HepG2 (cell line): Measurements from ENCODE around the gene SEMA4A. TPM values are rescaled to one million over a fixed set of nuclear protein-coding genes. Genes with fewer than 3 reads are reported as not detected.

ENCODE experiments used
- ATAC-seq: fragments of 200-7000 bp; cut with Tn5 transposase; 3 replicates; pipeline ENCODE4 v1.9.1; 2020; ENCODE audit warnings: mild to moderate bottlenecking, moderate library complexity
- BruUV-seq: library from RNA; stranded (reverse); fragments of 400-500 nt; replicated peaks from 2 replicates; lab custom pipeline; 2021; lab: Mats Ljungman, UMichigan
- CTCF ChIA-PET: fragments of 300-600 bp; formaldehyde crosslinking; extraction: SDS; loops from one replicate; lab custom pipeline; 2021; ENCODE audit warnings: low total read pairs, inconsistent platforms, low intra/inter-chr PET ratio; lab: Yijun Ruan, JAX
- POLR2A ChIA-PET: fragments of 350-600 bp; sonication (Branson Sonifier 250); formaldehyde crosslinking; loops from one replicate; lab custom pipeline; 2020; ENCODE audit warnings: antibody characterized with exemption, inconsistent platforms; lab: Yijun Ruan, JAX
- DNase-seq: peaks from one replicate; pipeline ENCODE4 v3.0.0-alpha.2; 2015; ENCODE audit warnings: low spot score
- FAIRE-seq: peaks from 3 replicates; lab custom pipeline; 2011; peaks lifted over from hg19 to GRCh38; lab: Jason Lieb, UNC
- H2AFZ ChIP-seq: one replicate; pipeline ENCODE4 v1.6.1; 2011; ENCODE audit warnings: low read length, inconsistent platforms
- H3K27ac ChIP-seq: fragments of 300-600 bp; 3 replicates; pipeline ENCODE4 v1.8.0; 2011; ENCODE audit warnings: mixed run types, mild to moderate bottlenecking, mixed read lengths, low read length, inconsistent platforms; ENCODE audit not compliant: insufficient read depth; ENCODE audit errors: extremely low read length
- H3K27me3 ChIP-seq, 2 experiments: fragments of 200-600 bp in 1 of 2; 2 replicates in 1 of 2; 3 replicates in 1 of 2; pipeline versions ENCODE4 v1.6.0 to v1.8.0; 2011; ENCODE audit warnings: low read length in 2 of 2, mild to moderate bottlenecking in 2 of 2, moderate library complexity in 2 of 2, inconsistent platforms in 1 of 2; ENCODE audit not compliant: insufficient read depth in 2 of 2, control insufficient read depth in 1 of 2
- H3K36me3 ChIP-seq, 2 experiments: fragments of 200-600 bp in 1 of 2; replicated peaks in 1 of 2; 2 replicates in 1 of 2; 3 replicates in 1 of 2; pipeline versions ENCODE4 v1.5.1 to v1.8.0; 2011; ENCODE audit warnings: low read length in 2 of 2, inconsistent platforms in 1 of 2; ENCODE audit not compliant: insufficient read depth in 2 of 2, control insufficient read depth in 1 of 2
- H3K4me1 ChIP-seq: 2 replicates; pipeline ENCODE4 v1.5.1; 2012; ENCODE audit warnings: low read length, inconsistent platforms; ENCODE audit not compliant: insufficient read depth
- H3K4me2 ChIP-seq: 2 replicates; pipeline ENCODE4 v1.6.0; 2011; ENCODE audit warnings: low read depth, low read length, inconsistent platforms
- H3K4me3 ChIP-seq, 3 experiments: fragments of 200-600 bp in 1 of 3; sonication (generic), shearing (Covaris generic) in 1 of 3; replicated peaks in 1 of 3; 2 replicates each; pipeline ENCODE4 v1.5.1; 2011 to 2016; ENCODE audit warnings: low read length in 3 of 3, inconsistent platforms in 2 of 3, low read depth in 2 of 3, mild to moderate bottlenecking in 2 of 3, control low read depth in 1 of 3, mixed read lengths in 1 of 3; ENCODE audit not compliant: insufficient read depth in 1 of 3
- H3K79me2 ChIP-seq: one replicate; pipeline ENCODE4 v1.6.1; 2011; ENCODE audit warnings: low read length, inconsistent platforms; ENCODE audit not compliant: insufficient read depth
- H3K9ac ChIP-seq: 2 replicates; pipeline ENCODE4 v1.6.0; 2011; ENCODE audit warnings: mild to moderate bottlenecking, low read depth, low read length, inconsistent platforms; ENCODE audit not compliant: insufficient read depth
- H3K9me3 ChIP-seq: 2 replicates; pipeline ENCODE4 v1.5.1; 2012; ENCODE audit warnings: mild to moderate bottlenecking, low read length
- H4K20me1 ChIP-seq: 2 replicates; pipeline ENCODE4 v1.6.0; 2011; ENCODE audit warnings: inconsistent platforms, mild to moderate bottlenecking, low read length, moderate library complexity; ENCODE audit not compliant: insufficient read depth
- BRCA1 ChIP-seq: sonication (generic); formaldehyde crosslinking; IDR thresholded peaks from 2 replicates; pipeline ENCODE4 v1.4.0; 2020; ENCODE audit warnings: missing genetic modification reagents
- ETV6 ChIP-seq: sonication (generic); formaldehyde crosslinking; conservative IDR thresholded peaks from 2 replicates; pipeline ENCODE4 v1.4.0; 2020; ENCODE audit warnings: missing genetic modification reagents
- IRF2 ChIP-seq: IDR thresholded peaks from 2 replicates; pipeline ENCODE4 v1.6.1; 2018; ENCODE audit warnings: missing genetic modification reagents, missing compliant biosample characterization
- KLF6 ChIP-seq: IDR thresholded peaks from 2 replicates; pipeline ENCODE4 v1.8.0; 2016; ENCODE audit warnings: missing biosample characterization, missing genetic modification reagents
- NBN ChIP-seq: fragments of 450-650 bp; conservative IDR thresholded peaks from 2 replicates; pipeline ENCODE4 v1.6.1; 2017
- RFXAP ChIP-seq: sonication (generic); formaldehyde crosslinking; IDR thresholded peaks from 2 replicates; pipeline ENCODE4 v1.4.0; 2020; ENCODE audit warnings: missing genetic modification reagents, borderline replicate concordance
- STAG1 ChIP-seq: sonication (generic); formaldehyde crosslinking; IDR thresholded peaks from 2 replicates; pipeline ENCODE4 v1.4.0; 2020; ENCODE audit warnings: missing genetic modification reagents
- THAP11 ChIP-seq: IDR thresholded peaks from 2 replicates; pipeline ENCODE4 v1.6.1; 2016; ENCODE audit warnings: missing biosample characterization, missing genetic modification reagents
- TP53 ChIP-seq: sonication (generic); formaldehyde crosslinking; conservative IDR thresholded peaks from 2 replicates; pipeline ENCODE4 v1.4.0; 2020; ENCODE audit warnings: missing genetic modification reagents
- ZBTB8A ChIP-seq: sonication (generic); formaldehyde crosslinking; IDR thresholded peaks from 2 replicates; pipeline ENCODE4 v1.4.0; 2020; ENCODE audit warnings: mild to moderate bottlenecking, low read depth, missing genetic modification reagents, borderline replicate concordance
- ZMYM3 ChIP-seq: sonication (generic); formaldehyde crosslinking; IDR thresholded peaks from 2 replicates; pipeline ENCODE4 v1.5.1; 2020; ENCODE audit warnings: mild to moderate bottlenecking, missing genetic modification reagents
- ZNF263 ChIP-seq: sonication (generic); formaldehyde crosslinking; IDR thresholded peaks from 2 replicates; pipeline ENCODE4 v1.4.0; 2020; ENCODE audit warnings: missing genetic modification reagents
- ZNF350 ChIP-seq: sonication (generic); formaldehyde crosslinking; IDR thresholded peaks from 2 replicates; pipeline ENCODE4 v1.4.0; 2020; ENCODE audit warnings: mild to moderate bottlenecking, low read depth, missing genetic modification reagents, borderline replicate concordance
- ZNF556 ChIP-seq: sonication (generic); formaldehyde crosslinking; IDR thresholded peaks from 2 replicates; pipeline ENCODE4 v1.4.0; 2020; ENCODE audit warnings: mild to moderate bottlenecking, missing genetic modification reagents, borderline replicate concordance
- ZNF709 ChIP-seq: sonication (generic); formaldehyde crosslinking; IDR thresholded peaks from 2 replicates; pipeline ENCODE4 v1.5.0; 2020; ENCODE audit warnings: mild to moderate bottlenecking, missing genetic modification reagents
- ZNF781 ChIP-seq: sonication (generic); formaldehyde crosslinking; IDR thresholded peaks from 2 replicates; pipeline ENCODE4 v1.5.1; 2020; ENCODE audit warnings: borderline replicate concordance, mild to moderate bottlenecking, missing genetic modification reagents; ENCODE audit errors: not compliant biosample characterization
- WGBS: methylation state at CpG from one replicate; pipeline ENCODE4 v1.1.6; 2017; ENCODE audit warnings: low lambda C conversion rate; 5-methylcytosine and 5-hydroxymethylcytosine counted together
- in situ Hi-C: cut with HindIII; loops from 2 replicates; pipeline ENCODE4 v1.10.0; 2017; ENCODE audit warnings: low pct_unique_long_range_greater_than_20kb; ENCODE audit not compliant: extremely low pct_ligation_motif_present
- intact Hi-C: fragments of 100-400 bp; cut with micrococcal nuclease; formaldehyde crosslinking; loops from one replicate; pipeline ENCODE4 v1.10.0; 2022; ENCODE audit not compliant: unreplicated experiment
- polyA plus RNA-seq, 8 experiments: library from polyadenylated mRNA; depleted of rRNA in 3 of 8; stranded (reverse) in 7 of 8; unstranded in 1 of 8; fragments of >200 nt; fragmentation: Illumina TruSeq in 4 of 8; extraction: Trizol in 4 of 8; gene quantifications; 2 replicates each; pipeline versions ENCODE4 v1.2.1 to v1.2.3, GENCODE V29; 2011 to 2016; ENCODE audit warnings: low read depth in 4 of 8, missing spikeins in 1 of 8, mixed read lengths in 1 of 8; ENCODE audit not compliant: insufficient read depth in 1 of 8
- total RNA-seq, 5 experiments: library from RNA; depleted of rRNA; stranded (reverse); fragments of >200 nt; fragmentation: Illumina TruSeq; extraction: Trizol; gene quantifications; 2 replicates each; pipeline ENCODE4 v1.2.3, GENCODE V29; 2016; ENCODE audit warnings: low read depth in 1 of 5
- TF ChIP-seq, protein P1 (sequence below): sonication (generic); formaldehyde crosslinking; IDR thresholded peaks from 2 replicates; pipeline ENCODE4 v1.5.0; 2020; ENCODE audit warnings: mild to moderate bottlenecking, missing genetic modification reagents, moderate library complexity
- TF ChIP-seq, protein P2 (sequence below): sonication (generic); formaldehyde crosslinking; IDR thresholded peaks from 2 replicates; pipeline ENCODE4 v1.4.0; 2020; ENCODE audit warnings: missing genetic modification reagents
- TF ChIP-seq, protein P3 (sequence below): sonication (generic); formaldehyde crosslinking; IDR thresholded peaks from 2 replicates; pipeline ENCODE4 v1.8.0; 2022; ENCODE audit warnings: missing genetic modification reagents, mild to moderate bottlenecking, borderline replicate concordance

SEMA4A gene
- total and polyA plus RNA-seq, 2 of the 13 experiments (the other 11 are each of a cell fraction or from before 2014, with no cell fraction given), result 0.09 to 0.20 TPM

DNA sequence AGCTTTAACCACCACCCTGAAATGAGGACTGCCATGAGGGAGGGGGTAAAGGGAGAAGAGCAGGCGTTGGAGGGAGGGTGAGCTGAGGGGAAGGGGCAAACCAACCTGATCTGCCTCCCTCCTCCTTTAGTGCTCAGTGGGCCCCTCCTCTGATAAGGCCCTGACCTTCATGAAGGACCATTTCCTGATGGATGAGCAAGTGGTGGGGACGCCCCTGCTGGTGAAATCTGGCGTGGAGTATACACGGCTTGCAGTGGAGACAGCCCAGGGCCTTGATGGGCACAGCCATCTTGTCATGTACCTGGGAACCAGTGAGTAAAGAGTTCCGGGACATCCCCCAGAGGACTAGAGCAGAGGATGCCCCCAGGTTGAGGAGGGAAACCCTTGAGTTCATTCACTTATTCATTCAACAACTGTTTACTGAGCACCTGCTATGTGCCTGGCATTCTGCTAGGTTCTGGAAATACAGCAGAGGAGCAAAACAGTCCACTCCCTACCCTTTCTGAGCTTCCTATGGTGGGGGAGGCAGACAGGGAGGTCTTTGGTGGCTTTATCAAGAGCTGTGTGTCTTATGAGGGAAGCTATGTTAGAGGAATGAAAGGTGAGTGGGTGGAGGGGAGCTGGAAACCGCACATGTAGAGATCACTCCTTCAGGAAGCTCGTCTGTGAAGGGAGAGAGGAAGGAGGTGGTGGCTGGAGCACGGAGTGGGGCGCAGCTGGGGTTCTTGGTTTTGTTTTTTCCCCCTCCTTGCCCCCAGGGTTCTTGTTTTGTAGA is 19.5 kb downstream of the SEMA4A start:
- Histone ChIP-seq H3K4me3 (peak overlapping the region in 1 of 3 experiments; percentile 32; a peak in 1 of 6 replicates), H2AFZ (no peak overlapping the region), H3K4me1 (peaks cover 59% of the 10 kb centered on the region), H3K4me2 (peak overlapping the region; percentile 60), H3K9me3 (no peaks in the 10 kb centered on the region), H3K27me3 (no peaks in the 10 kb centered on the region), H4K20me1 (no peaks in the 10 kb centered on the region), H3K36me3 (no peaks in the 10 kb centered on the region), H3K79me2 (no peaks in the 10 kb centered on the region), H3K9ac (peak overlapping the region; percentile 15; the same call in 1 of the 2 replicates), H3K27ac (no peak overlapping the region)
- DNase-seq (peak; percentile 28), FAIRE-seq (no peak), ATAC-seq (peak; percentile 78)
- BruUV-seq, result no TSS peak
- 45% methylated on average over 6 of the region's 9 CpGs for WGBS
- ChIA-PET POLR2A (interaction anchor here (0.8 to 2.7 kb wide), 8 partner anchors 9 to 68 kb away, joined by 3 to 13 read pairs (median 4); partner anchors contain the start of genes PMF1 and SLC25A44), CTCF (no interaction called here)
- intact Hi-C loops, result no loop called here
- in situ Hi-C loops, result no loop called here
- TF ChIP-seq, protein P1, sequence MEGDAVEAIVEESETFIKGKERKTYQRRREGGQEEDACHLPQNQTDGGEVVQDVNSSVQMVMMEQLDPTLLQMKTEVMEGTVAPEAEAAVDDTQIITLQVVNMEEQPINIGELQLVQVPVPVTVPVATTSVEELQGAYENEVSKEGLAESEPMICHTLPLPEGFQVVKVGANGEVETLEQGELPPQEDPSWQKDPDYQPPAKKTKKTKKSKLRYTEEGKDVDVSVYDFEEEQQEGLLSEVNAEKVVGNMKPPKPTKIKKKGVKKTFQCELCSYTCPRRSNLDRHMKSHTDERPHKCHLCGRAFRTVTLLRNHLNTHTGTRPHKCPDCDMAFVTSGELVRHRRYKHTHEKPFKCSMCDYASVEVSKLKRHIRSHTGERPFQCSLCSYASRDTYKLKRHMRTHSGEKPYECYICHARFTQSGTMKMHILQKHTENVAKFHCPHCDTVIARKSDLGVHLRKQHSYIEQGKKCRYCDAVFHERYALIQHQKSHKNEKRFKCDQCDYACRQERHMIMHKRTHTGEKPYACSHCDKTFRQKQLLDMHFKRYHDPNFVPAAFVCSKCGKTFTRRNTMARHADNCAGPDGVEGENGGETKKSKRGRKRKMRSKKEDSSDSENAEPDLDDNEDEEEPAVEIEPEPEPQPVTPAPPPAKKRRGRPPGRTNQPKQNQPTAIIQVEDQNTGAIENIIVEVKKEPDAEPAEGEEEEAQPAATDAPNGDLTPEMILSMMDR (CRISPR knock-in tag), result 0 out of 2 replicates have a peak, but pooled peaks have one; percentile 33
- TF ChIP-seq ZNF781 (CRISPR knock-in tag) (no peak), THAP11 (CRISPR knock-in tag) (0 out of 2 replicates have a peak, but pooled peaks have one; percentile 13), IRF2 (no peak), ETV6 (no peak), ZBTB8A (no peak), ZNF556 (CRISPR knock-in tag) (no peak), ZNF350 (CRISPR knock-in tag) (no peak), ZNF709 (CRISPR knock-in tag) (no peak), ZNF263 (CRISPR knock-in tag) (peak; percentile 71), STAG1 (CRISPR knock-in tag) (peak; percentile 14; the same call in 1 of the 2 replicates), TP53 (CRISPR knock-in tag) (no peak), RFXAP (CRISPR knock-in tag) (no peak), BRCA1 (CRISPR knock-in tag) (no peak), KLF6 (CRISPR knock-in tag) (no peak), NBN (no peak), ZMYM3 (CRISPR knock-in tag) (no peak)
- TF ChIP-seq, protein P2, sequence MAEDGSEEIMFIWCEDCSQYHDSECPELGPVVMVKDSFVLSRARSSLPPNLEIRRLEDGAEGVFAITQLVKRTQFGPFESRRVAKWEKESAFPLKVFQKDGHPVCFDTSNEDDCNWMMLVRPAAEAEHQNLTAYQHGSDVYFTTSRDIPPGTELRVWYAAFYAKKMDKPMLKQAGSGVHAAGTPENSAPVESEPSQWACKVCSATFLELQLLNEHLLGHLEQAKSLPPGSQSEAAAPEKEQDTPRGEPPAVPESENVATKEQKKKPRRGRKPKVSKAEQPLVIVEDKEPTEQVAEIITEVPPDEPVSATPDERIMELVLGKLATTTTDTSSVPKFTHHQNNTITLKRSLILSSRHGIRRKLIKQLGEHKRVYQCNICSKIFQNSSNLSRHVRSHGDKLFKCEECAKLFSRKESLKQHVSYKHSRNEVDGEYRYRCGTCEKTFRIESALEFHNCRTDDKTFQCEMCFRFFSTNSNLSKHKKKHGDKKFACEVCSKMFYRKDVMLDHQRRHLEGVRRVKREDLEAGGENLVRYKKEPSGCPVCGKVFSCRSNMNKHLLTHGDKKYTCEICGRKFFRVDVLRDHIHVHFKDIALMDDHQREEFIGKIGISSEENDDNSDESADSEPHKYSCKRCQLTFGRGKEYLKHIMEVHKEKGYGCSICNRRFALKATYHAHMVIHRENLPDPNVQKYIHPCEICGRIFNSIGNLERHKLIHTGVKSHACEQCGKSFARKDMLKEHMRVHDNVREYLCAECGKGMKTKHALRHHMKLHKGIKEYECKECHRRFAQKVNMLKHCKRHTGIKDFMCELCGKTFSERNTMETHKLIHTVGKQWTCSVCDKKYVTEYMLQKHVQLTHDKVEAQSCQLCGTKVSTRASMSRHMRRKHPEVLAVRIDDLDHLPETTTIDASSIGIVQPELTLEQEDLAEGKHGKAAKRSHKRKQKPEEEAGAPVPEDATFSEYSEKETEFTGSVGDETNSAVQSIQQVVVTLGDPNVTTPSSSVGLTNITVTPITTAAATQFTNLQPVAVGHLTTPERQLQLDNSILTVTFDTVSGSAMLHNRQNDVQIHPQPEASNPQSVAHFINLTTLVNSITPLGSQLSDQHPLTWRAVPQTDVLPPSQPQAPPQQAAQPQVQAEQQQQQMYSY (CRISPR knock-in tag), result no peak
- TF ChIP-seq, protein P3, sequence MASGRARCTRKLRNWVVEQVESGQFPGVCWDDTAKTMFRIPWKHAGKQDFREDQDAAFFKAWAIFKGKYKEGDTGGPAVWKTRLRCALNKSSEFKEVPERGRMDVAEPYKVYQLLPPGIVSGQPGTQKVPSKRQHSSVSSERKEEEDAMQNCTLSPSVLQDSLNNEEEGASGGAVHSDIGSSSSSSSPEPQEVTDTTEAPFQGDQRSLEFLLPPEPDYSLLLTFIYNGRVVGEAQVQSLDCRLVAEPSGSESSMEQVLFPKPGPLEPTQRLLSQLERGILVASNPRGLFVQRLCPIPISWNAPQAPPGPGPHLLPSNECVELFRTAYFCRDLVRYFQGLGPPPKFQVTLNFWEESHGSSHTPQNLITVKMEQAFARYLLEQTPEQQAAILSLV (CRISPR knock-in tag), result no peak
